Left renal cortex interstitium (tissue), 4 donors: ENCODE data around the gene LAIR1. TPM values are rescaled to one million over a fixed set of nuclear protein-coding genes. Genes with fewer than 3 reads are reported as not detected.
A peak's percentile ranks its signal among the peaks of the same experiment; 100 is the strongest.
"Not testable (repeated sequence)": the region's sequence is repeated elsewhere in the genome, so short reads cannot be mapped to it uniquely, and the experiment has no call there.

Source experiments
- DNase-seq, 4 donors: peaks; one replicate each; pipeline ENCODE4 v3.0.0-alpha.2; 2013; ENCODE audit warnings: low read depth in 4 of 4, low spot score in 2 of 4, missing footprints in 1 of 4
- polyA plus RNA-seq, 4 donors: library from polyadenylated mRNA; unstranded; fragments of 120-200 nt; gene quantifications; one replicate each; pipeline ENCODE4 v1.2.1, GENCODE V29; 2013; ENCODE audit not compliant: insufficient read length in 4 of 4

The LAIR1 gene
- 1 to 10 TPM; 3.4 to 5.6 (median 4.0) TPM for polyA plus RNA-seq

GRCh38 chr19:54364775-54365257 lies at the start of gene LAIR1:
TSS of gene LAIR1 (minus strand) at chr19:54364931. CDS start at chr19:54364804, 127 bp downstream.
- no peak for DNase-seq

- DNase-seq, result no peak
Measured at GRCh38 chr19:54414156-54414555, 49.4 kb upstream of the LAIR1 start.

GRCh38 chr19:54412877-54413276 lies 48.1 kb upstream of the LAIR1 start:
- DNase-seq, result no peak

- no peak for DNase-seq
Measured at GRCh38 chr19:54411033-54411432, 46.3 kb upstream of the LAIR1 start.

GRCh38 chr19:54408456-54409026 lies 43.8 kb upstream of the LAIR1 start:
- no peak for DNase-seq

GRCh38 chr19:54407780-54408179 lies 43.0 kb upstream of the LAIR1 start:
- DNase-seq, result no peak

- DNase-seq, result no peak
Measured at GRCh38 chr19:54405628-54406027, 40.9 kb upstream of the LAIR1 start.

GRCh38 chr19:54403054-54403453 lies 38.3 kb upstream of the LAIR1 start:
- DNase-seq, result no peak

GRCh38 chr19:54400913-54401312 lies 36.2 kb upstream of the LAIR1 start:
- DNase-seq, result no peak

- DNase-seq, result no peak
Measured at GRCh38 chr19:54399189-54399588, 34.5 kb upstream of the LAIR1 start.

GRCh38 chr19:54395685-54396084 lies 31.0 kb upstream of the LAIR1 start:
- no peak for DNase-seq

GRCh38 chr19:54393381-54393780 lies 28.6 kb upstream of the LAIR1 start:
- no peak for DNase-seq

GRCh38 chr19:54392105-54392504 lies 27.4 kb upstream of the LAIR1 start:
- DNase-seq, result no peak

- no peak for DNase-seq
Measured at GRCh38 chr19:54391589-54392061, 26.9 kb upstream of the LAIR1 start.

- DNase-seq, result peak in 2 of 4 donors; percentile 39 to 63
Measured at GRCh38 chr19:54390942-54391577, 26.3 kb upstream of the LAIR1 start.

GRCh38 chr19:54389553-54389952 lies 24.8 kb upstream of the LAIR1 start:
- DNase-seq, result no peak

- DNase-seq, result no peak
Measured at GRCh38 chr19:54388802-54389139, 24.0 kb upstream of the LAIR1 start.

GRCh38 chr19:54387991-54388801 lies 23.5 kb upstream of the LAIR1 start:
- no peak for DNase-seq

- no peak for DNase-seq
Measured at GRCh38 chr19:54383330-54383729, 18.6 kb upstream of the LAIR1 start.

GRCh38 chr19:54382041-54382440 lies 17.3 kb upstream of the LAIR1 start:
- DNase-seq, result not testable (repeated sequence)

- DNase-seq, result no peak
Measured at GRCh38 chr19:54380897-54381296, 16.2 kb upstream of the LAIR1 start.
